Measurements from ENCODE around the gene INSYN2A.

- TF ChIP-seq GATA3 (IDR thresholded peaks at IDR 0.05; ENCODE audit: low read depth, low read length) (no peak), GATA2 (IDR thresholded peaks at IDR 0.05; ENCODE audit: low read depth, low read length) (no peak)
Observed at GRCh38 chr10:127182161-127182560, 14.2 kb downstream of the INSYN2A start.
